Renal pelvis (tissue), 12 donors: ENCODE measurements around the gene DHRS4. TPM values are rescaled to one million over a fixed set of nuclear protein-coding genes. Genes with fewer than 3 reads are reported as not detected.

Source experiments
- DNase-seq: peaks from one replicate; pipeline ENCODE4 v3.0.0-alpha.2; 2013
- long read RNA-seq, 16 experiments: transcript quantifications; one replicate each; lab custom pipeline, GENCODE V29; 2026
- polyA plus RNA-seq, 3 donors: library from polyadenylated mRNA; unstranded; fragments of 120-200 nt; gene quantifications; one replicate each; pipeline ENCODE4 v1.2.1, GENCODE V29; 2013; ENCODE audit not compliant: insufficient read length in 3 of 3

DHRS4 gene
- 10 to 100 TPM; 56.3 to 69.2 (median 65.6) TPM for polyA plus RNA-seq
- long read RNA-seq, donor 1, transcript DHRS4-201 (8 exons, 1,443 nt) = major isoform, 26 of 51 reads
- long read RNA-seq, donor 1, transcript DHRS4-203 (5 exons, 727 nt) = minor isoform, 14 of 51 reads
- long read RNA-seq, donor 1, partial matches to known transcripts = 7 of 51 reads
- long read RNA-seq, donor 1, other reads (novel, unspliced or antisense) = 0 of 51 reads
- long read RNA-seq, donor 2, transcript DHRS4-203 (5 exons, 727 nt) = minor isoform, 22 of 102 reads
- long read RNA-seq, donor 2, transcript DHRS4-201 (8 exons, 1,443 nt) = major isoform, 49 of 102 reads
- long read RNA-seq, donor 2, partial matches to known transcripts = 7 of 102 reads
- long read RNA-seq, donor 2, other reads (novel, unspliced or antisense) = 17 of 102 reads
- long read RNA-seq, donor 3, transcript DHRS4-201 (8 exons, 1,443 nt) = major isoform, 40 of 68 reads
- long read RNA-seq, donor 3, transcript DHRS4-203 (5 exons, 727 nt) = minor isoform, 13 of 68 reads
- long read RNA-seq, donor 3, partial matches to known transcripts = 0 of 68 reads
- long read RNA-seq, donor 3, other reads (novel, unspliced or antisense) = 6 of 68 reads
- long read RNA-seq, donor 4, transcript DHRS4-203 (5 exons, 727 nt) = minor isoform, 28 of 81 reads
- long read RNA-seq, donor 4, transcript DHRS4-201 (8 exons, 1,443 nt) = major isoform, 29 of 81 reads
- long read RNA-seq, donor 4, transcript DHRS4-202 (4 exons, 785 nt) = minor isoform, 5 of 81 reads
- long read RNA-seq, donor 4, partial matches to known transcripts = 7 of 81 reads
- long read RNA-seq, donor 4, other reads (novel, unspliced or antisense) = 7 of 81 reads
- long read RNA-seq, donor 5, transcript DHRS4-201 (8 exons, 1,443 nt) = major isoform, 10 of 12 reads
- long read RNA-seq, donor 5, partial matches to known transcripts = 0 of 12 reads
- long read RNA-seq, donor 5, other reads (novel, unspliced or antisense) = 0 of 12 reads
- long read RNA-seq, donor 6, transcript DHRS4-203 (5 exons, 727 nt) = minor isoform, 17 of 53 reads
- long read RNA-seq, donor 6, transcript DHRS4-201 (8 exons, 1,443 nt) = major isoform, 25 of 53 reads
- long read RNA-seq, donor 6, partial matches to known transcripts = 6 of 53 reads
- long read RNA-seq, donor 6, other reads (novel, unspliced or antisense) = 0 of 53 reads
- long read RNA-seq, donor 7, transcript DHRS4-201 (8 exons, 1,443 nt) = major isoform, 21 of 42 reads
- long read RNA-seq, donor 7, transcript DHRS4-203 (5 exons, 727 nt) = minor isoform, 14 of 42 reads
- long read RNA-seq, donor 7, partial matches to known transcripts = 5 of 42 reads
- long read RNA-seq, donor 7, other reads (novel, unspliced or antisense) = 0 of 42 reads
- long read RNA-seq, donor 8, transcript DHRS4-203 (5 exons, 727 nt) = minor isoform, 11 of 26 reads
- long read RNA-seq, donor 8, transcript DHRS4-201 (8 exons, 1,443 nt) = major isoform, 13 of 26 reads
- long read RNA-seq, donor 8, partial matches to known transcripts = 0 of 26 reads
- long read RNA-seq, donor 8, other reads (novel, unspliced or antisense) = 0 of 26 reads
- long read RNA-seq, donor 9, transcript DHRS4-203 (5 exons, 727 nt) = minor isoform, 20 of 105 reads
- long read RNA-seq, donor 9, transcript DHRS4-201 (8 exons, 1,443 nt) = major isoform, 55 of 105 reads
- long read RNA-seq, donor 9, partial matches to known transcripts = 7 of 105 reads
- long read RNA-seq, donor 9, other reads (novel, unspliced or antisense) = 21 of 105 reads
- long read RNA-seq, donor 10, transcript DHRS4-203 (5 exons, 727 nt) = minor isoform, 19 of 63 reads
- long read RNA-seq, donor 10, transcript DHRS4-201 (8 exons, 1,443 nt) = major isoform, 35 of 63 reads
- long read RNA-seq, donor 10, partial matches to known transcripts = 0 of 63 reads
- long read RNA-seq, donor 10, other reads (novel, unspliced or antisense) = 0 of 63 reads
- long read RNA-seq, donor 11, transcript DHRS4-201 (8 exons, 1,443 nt) = major isoform, 12 of 24 reads
- long read RNA-seq, donor 11, transcript DHRS4-203 (5 exons, 727 nt) = minor isoform, 5 of 24 reads
- long read RNA-seq, donor 11, partial matches to known transcripts = 5 of 24 reads
- long read RNA-seq, donor 11, other reads (novel, unspliced or antisense) = 0 of 24 reads
- long read RNA-seq, donor 12, transcript DHRS4-203 (5 exons, 727 nt) = major isoform, 41 of 103 reads
- long read RNA-seq, donor 12, transcript DHRS4-204 (4 exons, 1,340 nt) = minor isoform, 7 of 103 reads
- long read RNA-seq, donor 12, transcript DHRS4-201 (8 exons, 1,443 nt) = minor isoform, 29 of 103 reads
- long read RNA-seq, donor 12, partial matches to known transcripts = 15 of 103 reads
- long read RNA-seq, donor 12, other reads (novel, unspliced or antisense) = 7 of 103 reads
- long read RNA-seq, donor 13, transcript DHRS4-201 (8 exons, 1,443 nt) = major isoform, 5 of 16 reads
- long read RNA-seq, donor 13, transcript DHRS4-203 (5 exons, 727 nt) = major isoform, 5 of 16 reads
- long read RNA-seq, donor 13, partial matches to known transcripts = 6 of 16 reads
- long read RNA-seq, donor 13, other reads (novel, unspliced or antisense) = 0 of 16 reads
- long read RNA-seq, donor 14 = 0 reads
- long read RNA-seq, donor 15 = 0 reads
- long read RNA-seq, donor 16, transcript DHRS4-201 (8 exons, 1,443 nt) = major isoform, 28 of 61 reads
- long read RNA-seq, donor 16, transcript DHRS4-203 (5 exons, 727 nt) = minor isoform, 20 of 61 reads
- long read RNA-seq, donor 16, partial matches to known transcripts = 8 of 61 reads
- long read RNA-seq, donor 16, other reads (novel, unspliced or antisense) = 0 of 61 reads

DNA sequence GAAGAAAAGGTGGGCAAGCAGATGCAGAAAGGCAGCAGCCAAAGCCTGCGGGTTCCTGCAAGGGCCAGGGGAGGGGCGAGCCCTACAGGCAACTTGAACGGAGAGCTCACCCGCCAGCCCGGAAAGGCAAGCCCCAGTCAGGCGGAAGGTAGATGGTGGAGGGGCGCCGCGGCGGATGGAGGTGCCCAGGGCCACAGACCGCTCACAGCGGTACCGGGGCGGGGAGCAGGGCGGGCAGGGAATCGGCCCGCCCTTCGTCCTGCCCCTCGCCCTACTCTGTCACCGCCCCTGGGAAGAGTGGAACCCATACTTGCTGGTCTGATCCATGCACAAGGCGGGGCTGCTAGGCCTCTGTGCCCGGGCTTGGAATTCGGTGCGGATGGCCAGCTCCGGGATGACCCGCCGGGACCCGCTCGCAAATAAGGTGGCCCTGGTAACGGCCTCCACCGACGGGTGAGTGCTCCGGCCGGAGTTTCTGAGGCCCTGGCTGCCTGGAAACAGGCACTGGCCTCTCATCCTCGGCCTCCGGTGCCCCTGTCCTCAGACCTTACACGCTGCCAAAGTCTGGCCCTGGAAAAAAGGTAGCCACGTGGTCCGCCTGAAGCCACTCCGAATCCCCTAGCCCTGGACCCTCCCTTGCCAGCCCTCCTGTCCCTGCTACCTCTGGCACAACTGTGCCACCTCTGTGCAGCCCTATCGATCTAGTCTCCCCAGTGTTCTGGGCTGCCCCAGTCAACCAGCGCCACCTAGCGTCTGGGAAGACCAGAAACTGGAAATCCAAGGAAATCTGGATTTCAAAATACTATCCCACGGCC, at the start of gene DHRS4:
TSS of gene DHRS4 (plus strand) at position 307 of the 815 bp plus-strand sequence. CDS start at position 326, 19 bp downstream.
- DNase-seq = peak; percentile 82

DNA sequence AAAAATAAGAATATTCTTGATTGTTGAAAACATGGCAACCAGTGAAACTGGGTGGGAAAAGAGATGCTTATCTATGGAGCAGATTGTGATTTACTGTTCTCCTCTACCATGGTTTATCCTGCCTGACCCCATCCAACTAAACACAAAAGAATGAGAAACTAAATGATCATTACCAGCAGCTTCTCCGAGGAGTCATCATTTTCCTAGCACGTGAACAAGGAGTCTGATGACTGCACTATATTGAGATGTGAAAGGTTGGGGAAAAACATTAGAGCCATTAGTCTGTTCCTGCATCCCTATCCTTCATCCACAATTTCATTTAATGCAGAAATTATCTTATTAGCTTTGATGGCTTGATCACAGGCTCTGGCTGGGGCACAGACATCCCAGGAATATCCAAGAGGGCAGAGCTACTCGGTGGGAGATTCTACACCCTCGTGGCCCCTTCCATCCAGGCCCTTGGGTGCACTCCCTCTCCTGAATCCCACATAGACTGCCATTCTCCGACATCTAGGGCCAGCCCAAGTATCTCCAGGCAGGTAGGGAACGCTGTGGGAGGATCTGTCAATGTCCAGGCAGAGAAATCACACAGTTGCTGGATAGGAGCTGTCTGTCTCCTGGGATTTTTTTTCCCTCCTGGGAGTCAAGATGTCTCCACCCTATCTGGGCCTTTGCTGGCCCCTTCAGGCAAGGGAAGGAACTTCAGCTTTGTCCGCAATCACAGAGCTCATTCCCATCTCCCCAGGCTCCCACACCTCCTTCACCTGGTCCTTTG, 43.3 kb upstream of the DHRS4 start:
- no peak for DNase-seq

DNA sequence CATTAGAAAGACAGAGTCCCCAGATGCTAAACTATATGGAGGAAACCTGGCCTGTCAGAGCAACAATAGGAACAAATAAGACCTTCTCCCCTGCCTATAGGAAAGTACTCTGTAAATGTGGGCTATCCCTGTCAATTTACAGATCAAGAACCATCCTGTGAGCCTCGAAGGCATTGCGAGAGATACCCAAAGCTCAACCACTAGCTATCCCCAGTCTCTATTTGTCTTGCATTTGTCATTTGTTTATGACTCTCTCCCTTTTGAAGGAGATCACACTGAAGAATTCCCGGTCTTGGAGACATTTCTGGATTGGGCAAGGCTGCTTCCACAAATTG, 42.7 kb upstream of the DHRS4 start:
- DNase-seq = no peak

DNA sequence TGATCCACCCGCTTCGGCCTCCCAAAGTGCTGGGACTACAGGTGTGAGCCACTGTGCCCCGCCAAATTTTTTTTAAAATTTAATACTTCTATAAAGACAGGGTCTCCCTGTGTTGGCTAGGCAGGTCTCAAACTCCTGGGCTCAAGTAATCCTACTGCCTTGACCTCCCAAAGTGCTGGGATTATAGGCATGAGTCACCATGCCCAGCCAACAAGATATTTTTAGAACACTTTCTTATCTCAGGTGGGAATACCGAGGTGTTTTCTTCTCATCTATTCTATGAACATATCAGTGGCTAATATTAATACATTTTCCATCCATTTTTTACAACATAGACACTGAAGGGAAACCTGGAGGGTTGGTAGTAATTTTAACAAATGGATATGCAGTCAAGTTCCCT, 38.0 kb upstream of the DHRS4 start:
- no peak for DNase-seq

DNA sequence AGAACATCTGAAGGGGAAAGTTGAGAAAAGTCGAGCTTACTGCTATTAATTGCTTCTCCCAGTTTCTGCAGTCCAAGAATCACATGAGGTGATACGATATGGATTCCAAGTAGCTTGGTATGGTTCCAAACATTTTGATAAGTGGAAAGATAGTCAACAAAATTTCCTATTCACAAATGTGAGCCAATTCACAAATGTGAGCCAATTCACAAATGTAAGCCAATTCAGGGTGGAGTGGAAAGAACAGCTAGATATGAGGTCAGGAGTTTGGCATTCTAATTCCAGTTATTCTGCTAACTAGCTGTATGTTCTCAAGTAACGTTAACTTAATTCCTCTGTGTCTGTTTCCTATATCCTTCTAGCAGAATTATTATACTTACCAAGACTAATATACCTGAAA, 37.6 kb upstream of the DHRS4 start:
- DNase-seq = no peak

DNA sequence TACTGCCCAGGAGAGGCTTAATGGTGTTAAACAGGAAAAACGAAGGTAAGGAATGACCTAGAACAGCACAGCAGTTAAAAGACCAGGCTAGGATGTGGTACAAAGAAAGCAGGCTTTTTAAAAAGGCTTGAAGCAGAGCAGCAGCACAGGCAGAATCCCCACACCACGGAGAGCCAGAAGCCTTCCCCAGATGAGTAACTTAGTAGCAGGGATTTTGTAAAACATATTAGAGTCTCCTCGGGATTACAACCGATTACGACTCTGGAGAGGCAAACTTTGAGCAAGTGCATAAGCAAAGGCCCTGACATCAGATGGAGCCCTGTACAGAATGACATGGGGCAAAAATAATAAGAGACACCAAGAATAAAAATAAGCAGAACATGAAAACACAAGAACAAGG, 37.1 kb upstream of the DHRS4 start:
- no peak for DNase-seq

DNA sequence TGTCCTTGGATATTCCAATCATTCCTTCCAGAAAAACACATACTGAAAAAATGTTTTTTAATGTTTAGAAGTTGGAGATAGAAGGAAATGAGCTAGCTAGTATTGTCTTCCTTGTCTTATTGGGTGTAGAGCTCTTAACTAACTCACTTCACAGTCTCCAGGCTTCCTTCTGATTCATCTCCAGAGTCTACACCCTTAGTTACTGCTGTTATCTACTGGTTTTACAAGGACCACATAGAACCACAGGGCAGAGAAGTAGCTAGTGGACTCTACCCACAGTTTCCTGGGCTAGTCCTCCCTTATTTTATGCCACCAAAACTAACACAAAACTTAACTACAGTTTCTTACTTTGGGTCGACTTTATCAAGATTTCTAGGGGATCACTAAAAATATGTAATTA, 31.0 kb upstream of the DHRS4 start:
- no peak for DNase-seq

DNA sequence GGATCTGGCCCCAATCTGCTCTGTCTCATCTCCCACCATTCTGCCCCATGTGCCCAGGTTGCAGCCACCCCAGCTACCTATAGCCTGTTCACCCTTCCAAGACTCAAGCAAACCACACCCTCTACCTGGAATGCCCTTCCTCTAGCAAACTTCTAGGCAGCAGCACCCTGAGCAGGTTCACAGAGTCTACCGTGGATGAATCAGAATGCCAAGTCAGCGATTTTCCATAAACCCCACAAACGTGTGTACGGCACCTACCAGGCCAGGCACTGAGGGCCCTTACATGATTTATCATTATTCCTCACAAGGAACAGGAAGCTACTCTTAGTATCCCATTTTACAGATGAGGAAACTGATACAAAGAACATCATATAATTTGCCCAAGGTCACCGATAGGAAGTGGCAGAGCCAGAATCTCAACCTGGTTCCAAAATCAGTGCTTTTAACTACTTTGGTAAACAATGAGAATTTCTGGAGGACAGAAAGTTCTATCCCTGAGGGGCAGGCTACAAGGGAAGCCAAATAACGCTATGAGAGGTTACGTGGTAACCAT, 28.0 kb upstream of the DHRS4 start:
- DNase-seq = no peak

DNA sequence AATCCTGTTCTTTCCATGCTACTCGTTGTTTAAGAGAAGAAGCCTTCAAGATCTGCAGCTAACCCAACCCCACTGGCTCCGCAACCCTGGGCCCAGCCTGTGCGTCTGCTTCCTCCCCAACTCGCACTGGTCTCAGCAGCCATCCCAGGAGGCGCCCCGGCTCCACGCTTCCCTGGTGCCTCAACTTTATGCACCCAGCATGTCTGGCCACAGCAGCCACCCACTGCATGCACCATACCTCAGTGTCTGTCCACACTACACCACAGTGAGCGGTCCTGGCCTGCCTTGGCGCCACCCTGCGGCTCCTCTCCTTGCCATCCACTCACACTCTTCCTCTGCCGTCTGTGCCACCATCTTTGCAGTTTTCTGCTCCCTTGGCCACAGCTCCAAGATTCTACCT, 27.0 kb upstream of the DHRS4 start:
- DNase-seq = no peak

DNA sequence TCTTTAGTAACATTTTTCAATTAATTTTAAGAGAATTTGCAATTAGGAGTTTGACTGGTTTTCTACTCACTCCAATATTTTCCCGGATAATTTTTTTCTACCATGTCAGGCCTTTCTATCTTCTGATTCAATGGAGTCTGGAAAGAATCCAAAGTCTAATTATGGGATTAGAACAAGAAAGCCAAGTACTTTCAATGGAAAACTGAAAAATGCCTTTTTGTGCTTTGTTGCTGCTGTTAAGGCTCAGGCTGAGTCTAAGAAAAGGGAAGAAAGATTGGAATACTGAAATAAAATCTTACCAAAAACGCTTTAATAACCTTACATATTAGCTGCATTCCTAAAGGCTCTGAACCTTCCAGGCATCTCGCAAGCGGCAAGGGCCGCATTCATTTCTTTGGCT, 24.4 kb upstream of the DHRS4 start:
- DNase-seq = no peak

DNA sequence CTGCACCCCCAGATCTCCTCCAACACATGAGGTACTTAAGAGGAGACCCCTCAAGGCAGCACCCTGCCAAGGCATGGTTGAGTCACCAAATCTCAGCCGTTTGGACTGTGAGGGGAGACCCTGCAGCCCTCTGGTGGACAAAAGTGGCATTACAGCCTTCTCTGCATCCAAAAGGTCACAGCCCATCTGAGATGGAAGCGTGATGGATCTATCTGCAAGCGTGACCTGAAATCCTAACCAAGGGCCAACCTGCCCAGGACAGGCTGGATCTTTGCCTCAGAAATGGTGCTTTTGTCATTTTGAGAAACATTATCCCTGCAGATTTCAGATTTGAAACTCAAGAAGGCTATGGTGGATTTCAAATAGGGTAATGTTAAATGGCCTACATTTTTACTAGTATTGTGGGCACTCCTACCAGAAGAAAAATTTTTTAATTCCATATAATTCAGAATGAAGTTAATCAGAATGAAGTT, 23.7 kb upstream of the DHRS4 start:
- DNase-seq = peak; percentile 64

DNA sequence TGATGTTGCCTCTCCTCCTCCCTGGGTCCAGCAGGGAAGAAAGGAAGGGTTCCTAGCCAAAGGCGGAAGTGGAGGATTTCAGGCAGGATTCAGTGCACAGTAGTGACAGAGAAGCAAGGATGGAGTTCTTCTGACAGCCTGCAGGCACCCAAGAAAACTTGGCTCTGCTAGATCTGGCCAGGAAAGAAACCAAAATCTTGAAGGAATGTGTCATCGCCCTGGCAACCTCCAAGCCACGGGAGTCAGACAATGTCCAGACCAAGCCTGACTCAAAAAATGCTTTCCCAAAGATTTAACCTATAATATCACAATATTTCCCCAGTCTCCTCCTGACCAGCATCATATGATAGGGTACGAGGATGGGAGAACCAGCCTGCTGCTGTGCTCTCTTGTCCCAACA, 22.8 kb upstream of the DHRS4 start:
- no peak for DNase-seq

DNA sequence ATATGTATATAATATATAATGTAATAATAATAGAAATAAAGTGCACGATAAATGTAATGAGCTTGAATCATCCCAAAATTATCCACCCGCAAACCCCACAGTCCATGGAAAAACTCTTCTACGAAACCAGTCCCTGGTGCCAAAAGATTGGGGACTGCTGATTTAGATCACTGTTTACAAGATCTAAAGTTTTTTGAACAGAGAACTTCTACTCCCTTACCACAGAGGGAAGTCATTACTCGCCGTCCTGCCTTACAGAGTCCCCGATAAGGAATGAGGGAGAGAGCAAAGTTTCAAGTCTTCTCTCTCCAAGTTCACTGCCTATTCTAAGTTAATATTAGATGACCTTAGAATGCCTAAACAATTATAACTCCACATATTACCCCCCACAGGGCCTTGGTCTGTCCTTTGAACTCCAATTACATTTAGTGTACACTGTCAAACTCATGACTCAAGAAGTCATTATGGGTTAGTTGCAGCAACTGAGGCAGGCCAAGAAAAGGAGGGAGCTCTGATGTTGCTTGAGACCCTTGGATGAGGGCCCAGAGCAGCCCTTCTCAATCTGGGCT, 21.8 kb upstream of the DHRS4 start:
- no peak for DNase-seq

DNA sequence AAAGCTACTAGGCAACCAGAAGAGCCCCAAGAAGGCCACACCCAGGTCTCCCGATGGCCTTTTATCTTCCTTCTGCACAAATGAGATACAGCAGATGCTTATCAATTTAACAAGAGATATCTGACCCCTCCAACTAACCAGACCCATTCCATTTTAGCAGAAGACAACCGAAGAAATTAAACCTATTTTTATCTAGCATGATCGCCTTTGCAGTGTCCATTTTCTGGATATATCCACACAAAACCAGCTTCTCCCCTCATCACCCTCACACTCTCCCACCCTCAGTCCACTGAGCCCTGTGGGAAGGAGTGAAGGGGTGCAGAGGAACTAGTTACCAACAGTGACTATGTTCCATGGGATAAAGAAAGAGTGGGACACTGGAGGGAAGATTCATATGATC, 20.9 kb upstream of the DHRS4 start:
- DNase-seq = no peak

DNA sequence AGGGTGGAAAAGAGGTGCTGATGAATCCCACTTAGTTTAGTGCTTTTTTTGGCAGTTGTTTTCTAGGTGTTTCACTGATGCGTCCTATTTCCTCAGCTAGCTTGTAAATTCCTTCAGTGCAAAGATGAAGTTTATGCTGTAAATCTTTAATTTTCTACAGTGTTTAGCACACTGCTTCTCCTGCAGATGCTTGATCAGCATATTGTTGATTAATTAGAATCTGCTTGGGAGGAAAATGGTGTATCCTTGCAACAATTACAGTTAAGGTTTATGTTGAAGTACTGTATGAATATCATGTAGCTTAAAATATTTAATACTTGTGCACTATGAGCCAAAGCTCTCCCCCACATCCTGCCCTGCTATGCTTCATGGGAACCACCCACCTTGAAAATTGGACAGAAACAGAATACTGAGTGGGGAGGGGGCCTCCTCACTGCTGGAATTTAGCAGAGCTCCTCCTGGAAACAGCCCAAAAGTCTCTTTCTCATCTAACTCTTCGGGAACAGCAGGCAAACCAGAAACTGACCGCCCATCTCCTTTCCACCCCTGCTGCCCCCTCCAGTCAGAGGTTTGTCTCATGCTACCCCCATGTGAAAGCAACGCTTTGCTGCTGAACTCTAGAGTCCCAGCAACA, 20.3 kb upstream of the DHRS4 start:
- DNase-seq = no peak

DNA sequence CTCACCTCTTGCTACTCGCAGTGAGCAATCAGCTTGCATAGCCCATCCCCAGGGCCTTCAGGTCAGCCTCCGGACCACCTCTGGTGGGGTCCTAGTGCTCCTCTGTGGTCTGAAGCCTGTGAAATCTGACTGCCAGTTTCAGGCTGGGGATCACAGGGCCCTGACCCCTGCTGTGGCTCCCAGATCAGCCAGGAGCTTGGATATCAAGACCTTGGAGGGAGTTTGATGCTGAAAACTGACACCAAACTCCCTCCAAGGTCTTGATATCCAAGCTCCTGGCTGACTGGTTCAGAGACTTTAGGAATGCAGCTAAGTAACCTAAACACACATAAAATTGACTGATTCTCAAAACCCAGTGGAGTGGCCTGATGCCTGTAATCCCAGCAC, 19.8 kb upstream of the DHRS4 start:
- DNase-seq = peak; percentile 79
